H1 (cell line): ENCODE results near the gene LRCH1. TPM values are rescaled to one million over a fixed set of nuclear protein-coding genes. Genes with fewer than 3 reads are reported as not detected.

Experiments used
- CTCF ChIA-PET: fragments of 300-600 bp; sonication (Branson Sonifier 250); formaldehyde crosslinking; loops from one replicate; lab custom pipeline; 2021; ENCODE audit not compliant: partially characterized antibody; lab: Charles Lee
- POLR2A ChIA-PET: fragments of 300-600 bp; sonication (Branson Sonifier 250); formaldehyde crosslinking; loops from one replicate; lab custom pipeline; 2021; ENCODE audit warnings: inconsistent platforms; ENCODE audit not compliant: partially characterized antibody; lab: Charles Lee
- DNase-seq, 2 experiments: peaks; one replicate each; pipeline versions ENCODE4 v3.0.0 to v3.0.0-alpha.2; 2010 to 2022; ENCODE audit warnings: low spot score in 2 of 2, low read depth in 1 of 2, mixed read lengths in 1 of 2
- FAIRE-seq: peaks from 2 replicates; lab custom pipeline; 2011; peaks lifted over from hg19 to GRCh38; lab: Jason Lieb, UNC
- H2AFZ ChIP-seq: 2 replicates; pipeline ENCODE4 v1.8.1; 2012; ENCODE audit warnings: low read length, inconsistent platforms
- H2AK5ac ChIP-seq: 2 replicates; pipeline ENCODE4 v1.6.1; 2013; ENCODE audit warnings: low read depth, low read length
- H2BK120ac ChIP-seq: replicated peaks from 2 replicates; pipeline ENCODE3; 2013; ENCODE audit warnings: low read depth, low read length, inconsistent platforms
- H2BK12ac ChIP-seq: 2 replicates; pipeline ENCODE4 v1.6.1; 2013; ENCODE audit warnings: low read depth, low read length
- H2BK15ac ChIP-seq: 2 replicates; pipeline ENCODE4 v1.6.1; 2013; ENCODE audit warnings: low read length
- H2BK20ac ChIP-seq: 2 replicates; pipeline ENCODE4 v1.6.1; 2013; ENCODE audit warnings: low read length
- H2BK5ac ChIP-seq: 2 replicates; pipeline ENCODE4 v1.6.1; 2013; ENCODE audit warnings: low read depth, low read length
- H3K14ac ChIP-seq: 2 replicates; pipeline ENCODE4 v1.6.1; 2013; ENCODE audit warnings: inconsistent platforms; ENCODE audit not compliant: insufficient read length
- H3K18ac ChIP-seq: 2 replicates; pipeline ENCODE4 v1.6.1; 2013; ENCODE audit warnings: low read length; ENCODE audit errors: extremely low read depth
- H3K23ac ChIP-seq: 2 replicates; pipeline ENCODE4 v1.6.1; 2013; ENCODE audit warnings: inconsistent platforms; ENCODE audit not compliant: insufficient read length
- H3K23me2 ChIP-seq: 2 replicates; pipeline ENCODE4 v1.6.1; 2013; ENCODE audit warnings: low read depth, low read length
- H3K27ac ChIP-seq: 2 replicates; pipeline ENCODE4 v1.6.1; 2011; ENCODE audit warnings: low read depth, low read length, inconsistent platforms
- H3K27me3 ChIP-seq, 4 experiments: replicated peaks in 1 of 4; 1 replicate in 1 of 4; 2 replicates in 3 of 4; pipeline versions ENCODE4 v1.6.1 to v1.8.1; 2011 to 2013; ENCODE audit warnings: low read length in 3 of 4, mild to moderate bottlenecking in 3 of 4, inconsistent platforms in 2 of 4, mixed read lengths in 2 of 4, moderate library complexity in 1 of 4; ENCODE audit not compliant: control insufficient read depth in 3 of 4, insufficient read depth in 3 of 4; ENCODE audit errors: extremely low read depth in 1 of 4
- H3K36me3 ChIP-seq, 4 experiments: 2 replicates each; pipeline versions ENCODE4 v1.6.1 to v1.8.1; 2011 to 2013; ENCODE audit warnings: mild to moderate bottlenecking in 4 of 4, low read length in 3 of 4, moderate library complexity in 2 of 4, control low read depth in 1 of 4, inconsistent platforms in 1 of 4; ENCODE audit not compliant: insufficient read depth in 4 of 4, control insufficient read depth in 2 of 4
- H3K4ac ChIP-seq: replicated peaks from 2 replicates; pipeline ENCODE3; 2013; ENCODE audit warnings: low read length, low read depth, mixed read lengths, inconsistent platforms; ENCODE audit not compliant: insufficient read length
- H3K4me1 ChIP-seq, 4 experiments: replicated peaks in 1 of 4; 1 replicate in 1 of 4; 2 replicates in 3 of 4; pipeline versions ENCODE4 v1.6.1 to v1.8.1; 2011 to 2013; ENCODE audit warnings: low read length in 3 of 4, inconsistent platforms in 2 of 4, mixed read lengths in 1 of 4; ENCODE audit not compliant: insufficient read depth in 4 of 4, control insufficient read depth in 3 of 4
- H3K4me2 ChIP-seq, 2 experiments: 2 replicates each; pipeline versions ENCODE4 v1.6.1 to v1.8.1; 2011 to 2013; ENCODE audit warnings: low read depth in 2 of 2, low read length in 2 of 2, control low read depth in 1 of 2, inconsistent platforms in 1 of 2, mild to moderate bottlenecking in 1 of 2; ENCODE audit not compliant: insufficient read depth in 1 of 2
- H3K4me3 ChIP-seq, 4 experiments: fragments of 200-600, 300-600 bp in 1 of 4; sonication (generic), shearing (Covaris generic), sonication (Bioruptor Twin) in 1 of 4; 2 replicates each; pipeline versions ENCODE4 v1.5.1 to v1.8.1; 2011 to 2016; ENCODE audit warnings: low read length in 4 of 4, low read depth in 3 of 4, control low read depth in 2 of 4, inconsistent platforms in 2 of 4, mild to moderate bottlenecking in 2 of 4, mixed read lengths in 1 of 4, moderate library complexity in 1 of 4; ENCODE audit not compliant: insufficient read depth in 2 of 4; ENCODE audit errors: extremely low read depth in 1 of 4
- H3K56ac ChIP-seq: replicated peaks from 2 replicates; pipeline ENCODE3; 2013; ENCODE audit warnings: low read depth, mild to moderate bottlenecking, mixed read lengths, low read length, inconsistent platforms; ENCODE audit not compliant: insufficient read length
- H3K79me1 ChIP-seq: 2 replicates; pipeline ENCODE4 v1.6.1; 2013; ENCODE audit warnings: low read depth, low read length, control low read depth
- H3K79me2 ChIP-seq, 2 experiments: 2 replicates each; pipeline versions ENCODE4 v1.6.1 to v1.8.1; 2012 to 2013; ENCODE audit warnings: low read length in 2 of 2, mild to moderate bottlenecking in 2 of 2, inconsistent platforms in 1 of 2; ENCODE audit not compliant: insufficient read depth in 2 of 2, control insufficient read depth in 1 of 2
- H3K9ac ChIP-seq, 4 experiments: replicated peaks in 1 of 4; 1 replicate in 1 of 4; 2 replicates in 3 of 4; pipeline versions ENCODE4 v1.6.1 to v1.8.1; 2011 to 2013; ENCODE audit warnings: low read depth in 3 of 4, low read length in 3 of 4, control low read depth in 2 of 4, mild to moderate bottlenecking in 2 of 4, moderate library complexity in 2 of 4, inconsistent platforms in 1 of 4; ENCODE audit errors: extremely low read depth in 1 of 4
- H3K9me3 ChIP-seq, 2 experiments: 2 replicates each; pipeline versions ENCODE4 v1.6.1 to v1.8.1; 2012 to 2013; ENCODE audit warnings: mild to moderate bottlenecking in 2 of 2, moderate library complexity in 2 of 2, control low read depth in 1 of 2, inconsistent platforms in 1 of 2, low read depth in 1 of 2, low read length in 1 of 2, mixed read lengths in 1 of 2; ENCODE audit not compliant: insufficient read depth in 2 of 2
- H4K20me1 ChIP-seq, 2 experiments: replicated peaks in 1 of 2; 2 replicates each; pipeline versions ENCODE3 to v1.8.1; 2011 to 2013; ENCODE audit warnings: inconsistent platforms in 2 of 2, low read length in 2 of 2, mild to moderate bottlenecking in 1 of 2; ENCODE audit not compliant: insufficient read depth in 2 of 2, control insufficient read depth in 1 of 2
- H4K5ac ChIP-seq: 2 replicates; pipeline ENCODE4 v1.6.1; 2013; ENCODE audit warnings: low read length, low read depth, mixed read lengths, inconsistent platforms; ENCODE audit not compliant: insufficient read length
- H4K8ac ChIP-seq: 2 replicates; pipeline ENCODE4 v1.8.0; 2013; ENCODE audit warnings: mild to moderate bottlenecking, moderate library complexity, low read length, inconsistent platforms; ENCODE audit not compliant: insufficient read depth; ENCODE audit errors: extremely low read depth
- H4K91ac ChIP-seq: replicated peaks from 2 replicates; pipeline ENCODE3; 2013; ENCODE audit warnings: low read length, mixed read lengths, inconsistent platforms; ENCODE audit not compliant: insufficient read length
- CBX8 ChIP-seq: fragments of 300-800, 300-1000 bp; sonication (generic); IDR thresholded peaks from 2 replicates; pipeline ENCODE4 v1.7.1; 2016; ENCODE audit warnings: low read depth, low read length, borderline replicate concordance
- MAX ChIP-seq: IDR thresholded peaks from 2 replicates; pipeline ENCODE4 v1.6.1; 2012; ENCODE audit warnings: inconsistent platforms
- RNF2 ChIP-seq: fragments of 200-900, 300-1000 bp; sonication (generic); IDR thresholded peaks from 2 replicates; pipeline ENCODE4 v1.7.1; 2016; ENCODE audit warnings: borderline replicate concordance, low read depth, mild to moderate bottlenecking, antibody characterized with exemption, low read length; ENCODE audit not compliant: poor library complexity, severe bottlenecking; ENCODE audit errors: missing control alignments
- SUZ12 ChIP-seq: fragments of 200-600 bp; sonication (generic); IDR thresholded peaks from 2 replicates; pipeline ENCODE4 v1.6.1; 2012; ENCODE audit warnings: mild to moderate bottlenecking, inconsistent platforms, low read length, moderate library complexity, mixed read lengths
- WGBS, 2 experiments: shearing (Covaris generic) in 1 of 2; methylation state at CpG; one replicate each; pipeline versions ENCODE4 v1.1.6 to v1.1.7; 2013 to 2015; ENCODE audit warnings: low lambda C conversion rate in 2 of 2, mixed read lengths in 2 of 2, inconsistent platforms in 1 of 2, low coverage in 1 of 2, missing lambda C conversion rate in 1 of 2; ENCODE audit not compliant: insufficient replicate concordance in 2 of 2, insufficient coverage in 1 of 2, insufficient read length in 1 of 2; ENCODE audit errors: extremely low coverage in 1 of 2, missing lambda C conversion rate in 1 of 2; 5-methylcytosine and 5-hydroxymethylcytosine counted together
- polyA plus RNA-seq, 7 experiments: library from polyadenylated mRNA; depleted of rRNA in 3 of 7; stranded (reverse) in 5 of 7; unstranded in 2 of 7; fragments of >200 nt in 5 of 7; fragments of 200-250 nt in 2 of 7; gene quantifications; 1 replicate in 5 of 7; 2 replicates in 1 of 7; 4 replicates in 1 of 7; pipeline versions ENCODE4 v1.2.1 to v1.2.3, GENCODE V29; 2011 to 2013; ENCODE audit warnings: missing spikeins in 2 of 7, mixed read lengths in 2 of 7
- total RNA-seq: library from RNA; stranded (reverse); fragmentation: NEBNext Ultra II Directional; extraction: Animal tissue kit (Norgen Biotek cat#: 25700); gene quantifications from 2 replicates; pipeline ENCODE4 v1.2.1, GENCODE V29; 2021

Gene LRCH1
- total and polyA plus RNA-seq, 2 of the 8 experiments (the other 6 are each of a cell fraction or from before 2014, with no cell fraction given): 3.0 to 10.1 TPM

GRCh38 chr13:46757640-46758039 lies 204.7 kb downstream of the LRCH1 start:
- no peak for DNase-seq
- no peak overlapping the region for H3K14ac ChIP-seq
- H2BK20ac ChIP-seq: no peak overlapping the region
- H4K5ac ChIP-seq: no peak overlapping the region
- no peak overlapping the region for H3K4me2 ChIP-seq
- no peaks in the 10 kb centered on the region for H3K23me2 ChIP-seq
- no peaks in the 10 kb centered on the region for H3K4me1 ChIP-seq
- FAIRE-seq: no peak
- H3K79me1 ChIP-seq: no peaks in the 10 kb centered on the region
- ChIA-PET CTCF (interaction anchor here (1.0 kb wide), 2 partner anchors 9 to 263 kb away, joined by 3 to 4 read pairs; no protein-coding TSS in a partner anchor), POLR2A (no interaction called here)
- no peak overlapping the region for H3K56ac ChIP-seq
- no peaks in the 10 kb centered on the region for H3K79me2 ChIP-seq
- H2BK120ac ChIP-seq: no peak overlapping the region
- H4K8ac ChIP-seq: no peak overlapping the region
- H2BK15ac ChIP-seq: no peak overlapping the region
- H4K91ac ChIP-seq: no peak overlapping the region
- 83% methylated on average over 3 of the region's 3 CpGs; no CpG with 5 or more reads in 1 of the 2 experiments for WGBS, 2 experiments
- H3K4ac ChIP-seq: no peak overlapping the region
- H4K20me1 ChIP-seq: no peaks in the 10 kb centered on the region
- no peak overlapping the region for H3K4me3 ChIP-seq
- H2BK5ac ChIP-seq: no peak overlapping the region
- no peaks in the 10 kb centered on the region for H3K36me3 ChIP-seq
- H2AFZ ChIP-seq: no peak overlapping the region
- no peaks in the 10 kb centered on the region for H3K9me3 ChIP-seq
- no peak overlapping the region for H3K9ac ChIP-seq
- no peak overlapping the region for H3K27ac ChIP-seq
- no peak overlapping the region for H2BK12ac ChIP-seq
- no peak overlapping the region for H2AK5ac ChIP-seq
- no peak overlapping the region for H3K18ac ChIP-seq
- H3K27me3 ChIP-seq: no peaks in the 10 kb centered on the region
- no peak overlapping the region for H3K23ac ChIP-seq
- TF ChIP-seq SUZ12 (no peak), CBX8 (no peak), RNF2 (no peak), MAX (no peak)
